Vagina (tissue), 2 donors: ENCODE data around the gene NGRN.

Experiments used
- POLR2A ChIP-seq, 2 donors: fragments of 450-650 bp; IDR thresholded peaks; one replicate each; pipeline ENCODE4 v1.6.1; 2017; ENCODE audit warnings: antibody characterized with exemption in 2 of 2, mild to moderate bottlenecking in 2 of 2, moderate library complexity in 2 of 2
- POLR2AphosphoS5 ChIP-seq, 2 donors: sonication (generic); formaldehyde crosslinking; IDR thresholded peaks; one replicate each; pipeline ENCODE4 v1.9.0; 2017; ENCODE audit warnings: antibody characterized with exemption in 2 of 2, mild to moderate bottlenecking in 2 of 2, low read depth in 1 of 2; ENCODE audit not compliant: insufficient read depth in 1 of 2
- TF ChIP-seq, protein P1 (sequence below), 3 experiments: fragments of 450-650 bp in 2 of 3; fragments of 200-600 bp in 1 of 3; sonication (generic) in 1 of 3; IDR thresholded peaks; one replicate each; pipeline ENCODE4 v1.5.1; 2017 to 2019; ENCODE audit warnings: antibody characterized with exemption in 3 of 3, mild to moderate bottlenecking in 2 of 3, moderate library complexity in 2 of 3

DNA sequence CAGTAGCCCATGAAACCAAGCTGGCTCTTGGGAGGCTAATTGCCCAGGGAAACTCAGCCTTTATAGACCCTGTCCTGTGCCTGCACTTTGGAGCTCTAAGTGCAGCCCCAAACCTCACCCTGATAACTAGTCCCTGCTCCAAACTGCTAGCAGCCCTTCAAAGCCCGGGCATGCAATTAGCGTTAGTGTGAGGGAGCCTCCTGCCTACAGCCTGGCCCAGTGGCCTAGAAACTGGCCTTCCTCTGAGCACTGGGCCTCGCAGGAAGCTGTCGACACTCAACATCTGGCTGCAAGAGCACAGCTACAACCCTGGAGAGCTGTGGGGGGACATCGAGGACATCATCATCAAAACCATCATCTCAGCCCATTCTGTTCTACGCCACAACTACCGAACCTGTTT, 7.7 kb upstream of the NGRN start:
- TF ChIP-seq, protein P1, sequence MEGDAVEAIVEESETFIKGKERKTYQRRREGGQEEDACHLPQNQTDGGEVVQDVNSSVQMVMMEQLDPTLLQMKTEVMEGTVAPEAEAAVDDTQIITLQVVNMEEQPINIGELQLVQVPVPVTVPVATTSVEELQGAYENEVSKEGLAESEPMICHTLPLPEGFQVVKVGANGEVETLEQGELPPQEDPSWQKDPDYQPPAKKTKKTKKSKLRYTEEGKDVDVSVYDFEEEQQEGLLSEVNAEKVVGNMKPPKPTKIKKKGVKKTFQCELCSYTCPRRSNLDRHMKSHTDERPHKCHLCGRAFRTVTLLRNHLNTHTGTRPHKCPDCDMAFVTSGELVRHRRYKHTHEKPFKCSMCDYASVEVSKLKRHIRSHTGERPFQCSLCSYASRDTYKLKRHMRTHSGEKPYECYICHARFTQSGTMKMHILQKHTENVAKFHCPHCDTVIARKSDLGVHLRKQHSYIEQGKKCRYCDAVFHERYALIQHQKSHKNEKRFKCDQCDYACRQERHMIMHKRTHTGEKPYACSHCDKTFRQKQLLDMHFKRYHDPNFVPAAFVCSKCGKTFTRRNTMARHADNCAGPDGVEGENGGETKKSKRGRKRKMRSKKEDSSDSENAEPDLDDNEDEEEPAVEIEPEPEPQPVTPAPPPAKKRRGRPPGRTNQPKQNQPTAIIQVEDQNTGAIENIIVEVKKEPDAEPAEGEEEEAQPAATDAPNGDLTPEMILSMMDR (IDR thresholded peaks at IDR 0.05), result no peak
- no peak for TF ChIP-seq POLR2AphosphoS5 (IDR thresholded peaks at IDR 0.05; ENCODE audit: insufficient read depth in 1 of 2, low read depth in 1 of 2)
- TF ChIP-seq POLR2A (IDR thresholded peaks at IDR 0.05), result no peak
